A549 (cell line): ENCODE measurements around the gene PEDS1. TPM values are rescaled to one million over a fixed set of nuclear protein-coding genes. Genes with fewer than 3 reads are reported as not detected.
"Not testable (repeated sequence)": the region's sequence is repeated elsewhere in the genome, so short reads cannot be mapped to it uniquely, and the experiment has no call there.

ENCODE experiments used
- ATAC-seq, 2 experiments: fragments of 200-7000 bp in 1 of 2; fragments of >200 bp in 1 of 2; cut with Nextera tagmentation in 1 of 2; cut with Tn5 transposase in 1 of 2; 3 replicates each; pipeline versions ENCODE4 v1.8.0 to v1.9.1; 2018 to 2020; ENCODE audit warnings: mild to moderate bottlenecking in 1 of 2, moderate library complexity in 1 of 2
- CTCF ChIA-PET: fragments of 300-600 bp; sonication (Branson Sonifier 250); formaldehyde crosslinking; extraction: SDS; loops from one replicate; lab custom pipeline; 2021; ENCODE audit warnings: antibody characterized with exemption, inconsistent platforms; lab: Yijun Ruan, JAX
- POLR2A ChIA-PET: fragments of 350-600 bp; formaldehyde crosslinking; extraction: SDS; loops from one replicate; lab custom pipeline; 2021; ENCODE audit warnings: antibody characterized with exemption, inconsistent platforms; lab: Yijun Ruan, JAX
- DNase-seq, 2 experiments: peaks; one replicate each; pipeline versions ENCODE4 v3.0.0 to v3.0.0-alpha.2; 2011 to 2016; ENCODE audit warnings: low read depth in 1 of 2, low spot score in 1 of 2
- FAIRE-seq: peaks from 2 replicates; lab custom pipeline; 2011; peaks lifted over from hg19 to GRCh38; lab: Jason Lieb, UNC
- H3K27ac ChIP-seq, 2 experiments: fragments of >200 bp; sonication (Bioruptor Twin); formaldehyde crosslinking; 3 replicates each; pipeline ENCODE4 v1.5.1; 2016 to 2017
- H3K4me1 ChIP-seq: fragments of >200 bp; sonication (Bioruptor Twin); formaldehyde crosslinking; 3 replicates; pipeline ENCODE4 v1.6.1; 2016
- H3K4me2 ChIP-seq: fragments of >200 bp; sonication (Bioruptor Twin); formaldehyde crosslinking; 3 replicates; pipeline ENCODE4 v1.6.1; 2016
- H3K4me3 ChIP-seq: fragments of >200 bp; sonication (Bioruptor Twin); formaldehyde crosslinking; 3 replicates; pipeline ENCODE4 v1.5.1; 2016
- H3K9me3 ChIP-seq: fragments of >200 bp; sonication (Bioruptor Twin); formaldehyde crosslinking; 3 replicates; pipeline ENCODE4 v1.6.1; 2016
- CEBPB ChIP-seq, 2 experiments: fragments of >200 bp in 1 of 2; sonication (Bioruptor Twin) in 1 of 2; formaldehyde crosslinking in 1 of 2; IDR thresholded peaks; 2 replicates each; pipeline ENCODE4 v1.6.1; 2012 to 2016
- CHD4 ChIP-seq: fragments of 200-600 bp; sonication (generic); IDR thresholded peaks from 2 replicates; pipeline ENCODE4 v1.6.1; 2016; ENCODE audit warnings: antibody characterized with exemption, mild to moderate bottlenecking, borderline replicate concordance
- EHF ChIP-seq: fragments of 250-450 bp; sonication (Bioruptor Pico); IDR thresholded peaks from 2 replicates; pipeline ENCODE4 v1.5.0; 2020; ENCODE audit warnings: mild to moderate bottlenecking
- HDAC2 ChIP-seq: fragments of 200-600 bp; sonication (generic); IDR thresholded peaks from 2 replicates; pipeline ENCODE4 v1.6.1; 2016
- KDM1A ChIP-seq: fragments of 200-600 bp; sonication (generic); IDR thresholded peaks from 2 replicates; pipeline ENCODE4 v1.6.1; 2016; ENCODE audit warnings: low read depth, mild to moderate bottlenecking
- MYC ChIP-seq: IDR thresholded peaks from 2 replicates; pipeline ENCODE4 v1.6.1; 2012; ENCODE audit warnings: mild to moderate bottlenecking, inconsistent platforms, low read length, improper control_type of control experiment, borderline replicate concordance
- RAD21 ChIP-seq, 2 experiments: fragments of >200 bp in 1 of 2; sonication (Bioruptor Twin) in 1 of 2; formaldehyde crosslinking in 1 of 2; IDR thresholded peaks in 1 of 2; conservative IDR thresholded peaks in 1 of 2; 2 replicates in 1 of 2; 3 replicates in 1 of 2; pipeline ENCODE4 v1.6.1; 2012 to 2018; ENCODE audit warnings: inconsistent platforms in 1 of 2
- SREBF2 ChIP-seq: fragments of 450-650 bp; IDR thresholded peaks from 2 replicates; pipeline ENCODE4 v1.6.1; 2014; ENCODE audit warnings: mild to moderate bottlenecking, moderate library complexity
- USF2 ChIP-seq: fragments of 450-650 bp; IDR thresholded peaks from 2 replicates; pipeline ENCODE4 v1.6.1; 2014; ENCODE audit warnings: antibody characterized with exemption
- WGBS: methylation state at CpG from one replicate; pipeline ENCODE4 v1.1.6; 2017; ENCODE audit errors: missing lambda C conversion rate; 5-methylcytosine and 5-hydroxymethylcytosine counted together
- polyA plus RNA-seq, 4 experiments: library from polyadenylated mRNA; depleted of rRNA in 3 of 4; stranded (reverse); fragments of >200 nt; fragmentation: RNase III in 1 of 4; extraction: RNeasy Plus Mini Kit Qiagen cat#74134 plus additional on column Dnase treatment in 1 of 4; gene quantifications; 2 replicates in 3 of 4; 3 replicates in 1 of 4; pipeline ENCODE4 v1.2.3, GENCODE V29; 2011 to 2017
- TF ChIP-seq, protein P1 (sequence below): IDR thresholded peaks from 2 replicates; pipeline ENCODE4 v1.6.1; 2012; ENCODE audit warnings: low read depth, borderline replicate concordance
- TF ChIP-seq, protein P2 (sequence below): fragments of 250-450 bp; sonication (Bioruptor Pico); IDR thresholded peaks from 2 replicates; pipeline ENCODE4 v1.5.0; 2021; ENCODE audit warnings: mild to moderate bottlenecking, moderate library complexity, borderline replicate concordance
- TF ChIP-seq, protein P3 (sequence below): fragments of 200-600 bp; sonication (generic); IDR thresholded peaks from 2 replicates; pipeline ENCODE4 v1.6.1; 2016; ENCODE audit warnings: antibody characterized with exemption, mild to moderate bottlenecking, moderate library complexity

PEDS1 gene
- polyA plus RNA-seq, 2 of the 4 experiments (the other 2 are of a cell fraction), result 24.5 to 25.8 TPM

DNA sequence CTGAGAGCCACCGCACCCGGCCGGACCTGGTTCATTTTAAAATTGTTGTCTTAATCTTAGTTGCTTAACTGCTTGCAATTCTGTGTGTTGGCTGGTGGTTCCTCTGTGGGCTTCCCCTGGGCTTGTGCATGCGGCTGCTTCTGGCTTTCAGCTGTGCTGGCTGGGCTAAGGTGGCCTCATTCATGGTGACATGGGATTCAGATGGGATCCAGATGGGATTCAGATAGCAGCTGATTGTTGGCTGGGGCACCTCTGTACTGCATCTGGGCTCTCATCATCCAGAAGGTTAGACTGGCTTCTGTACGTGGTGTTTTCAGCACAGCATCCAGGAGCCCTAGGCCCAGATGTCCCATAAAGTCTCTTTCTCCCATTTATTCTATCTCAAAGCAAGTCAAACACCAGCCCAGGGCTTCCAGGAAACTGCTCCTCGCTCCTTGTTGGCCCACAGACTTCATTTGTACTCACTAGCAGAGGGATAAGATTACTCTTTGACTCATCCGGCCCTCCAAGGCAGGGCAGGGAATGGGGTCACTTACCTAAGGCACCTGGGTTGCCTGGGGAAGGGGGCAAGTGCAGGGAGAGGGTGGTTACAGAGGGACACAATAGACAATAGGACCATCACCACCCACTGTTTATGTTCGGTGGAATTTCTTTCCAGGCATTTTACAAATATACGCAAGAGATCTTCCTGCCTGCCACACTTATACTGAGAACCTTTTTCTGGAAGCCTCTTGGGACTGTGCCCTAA, 10.2 kb upstream of the PEDS1 start:
- DNase-seq (no peak), FAIRE-seq (no peak), ATAC-seq (no peak)
- Histone ChIP-seq H3K4me1 (peaks cover 40% of the 10 kb centered on the region), H3K27ac (peak overlapping the region; percentile 62 to 92), H3K4me2 (peak overlapping the region; percentile 40), H3K4me3 (no peak overlapping the region), H3K9me3 (no peaks in the 10 kb centered on the region)
- WGBS, result 62% methylated on average over 9 of the region's 9 CpGs
- ChIA-PET POLR2A (interaction anchor here (1.0 kb wide), 1 partner anchor 10 kb away, joined by 5 read pairs; the partner anchor contains the start of gene PEDS1), CTCF (interaction anchor here (1.1 to 2.6 kb wide), 2 partner anchors 11 to 43 kb away, joined by 3 to 11 read pairs; partner anchors contain the start of gene PEDS1)
- TF ChIP-seq CHD4 (no peak), MYC (no peak)

DNA sequence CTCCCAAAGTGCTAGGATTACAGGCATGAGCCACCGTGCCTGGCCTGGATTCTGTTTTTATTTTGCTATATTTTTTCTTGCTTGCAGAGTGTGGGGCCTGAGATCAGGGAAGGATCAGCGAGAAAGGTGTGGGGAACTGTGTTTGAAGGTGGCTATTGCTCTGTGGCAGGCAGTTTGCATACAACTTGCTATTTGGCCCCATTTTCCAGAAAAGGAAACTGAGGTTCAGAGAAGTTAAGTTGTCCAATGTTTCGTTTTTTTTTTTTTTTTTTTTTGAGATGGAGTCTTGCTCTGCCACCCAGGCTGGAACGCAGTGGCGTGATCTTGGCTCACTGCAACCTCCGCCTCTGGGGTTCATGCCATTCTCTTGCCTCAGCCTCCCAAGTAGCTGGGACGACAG, 8.0 kb upstream of the PEDS1 start:
- H3K4me2 ChIP-seq, ATAC-seq, H3K9me3 ChIP-seq, H3K27ac ChIP-seq, H3K4me3 ChIP-seq, FAIRE-seq, DNase-seq, POLR2A ChIA-PET: not testable (repeated sequence)
- CTCF ChIA-PET, result interaction anchor here (1.0 to 7.2 kb wide), 4 partner anchors 8 to 39 kb away, joined by 3 to 46 read pairs (median 10); partner anchors contain the start of gene PEDS1
- WGBS, result 71% methylated on average over 7 of the region's 7 CpGs
- H3K4me1 ChIP-seq, result peaks cover 29% of the 10 kb centered on the region

DNA sequence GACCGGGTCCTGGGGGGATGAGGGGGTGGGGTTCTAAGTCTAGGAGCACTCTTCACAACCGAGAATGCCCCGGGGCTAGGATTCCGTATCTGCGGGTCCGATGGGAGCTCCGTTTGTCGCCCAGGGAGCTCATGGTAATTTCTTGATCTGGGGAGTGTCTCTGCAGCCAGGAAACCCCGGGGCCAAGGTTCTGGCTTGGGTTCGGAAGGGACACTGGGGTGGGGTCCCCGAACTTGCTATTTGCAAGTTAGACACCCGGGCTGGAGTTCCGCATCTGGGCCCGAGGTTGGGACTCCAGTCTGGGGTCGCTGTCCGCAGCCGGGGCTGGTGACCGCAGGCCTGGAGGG, 397 bp downstream of the PEDS1 start:
- Histone ChIP-seq H3K4me2 (peak overlapping the region; percentile 99), H3K27ac (peak overlapping the region; percentile 95 to 99), H3K9me3 (no peaks in the 10 kb centered on the region), H3K4me3 (peak overlapping the region; percentile 100), H3K4me1 (peaks cover 39% of the 10 kb centered on the region)
- ATAC-seq (peak in 1 of 2 experiments; percentile 6; a peak in 1 of 6 replicates), FAIRE-seq (no peak), DNase-seq (no peak)
- WGBS, result 2% methylated on average over 14 of the region's 18 CpGs
- TF ChIP-seq KDM1A (no peak), HDAC2 (no peak), SREBF2 (no peak), RAD21 (conservative IDR thresholded peaks at IDR 0.05 in 1 of 2, IDR thresholded peaks at IDR 0.05 in 1 of 2) (no peak), USF2 (no peak), CEBPB (IDR thresholded peaks at IDR 0.05) (no peak), EHF (CRISPR knock-in tag) (no peak)
- TF ChIP-seq, protein P1, sequence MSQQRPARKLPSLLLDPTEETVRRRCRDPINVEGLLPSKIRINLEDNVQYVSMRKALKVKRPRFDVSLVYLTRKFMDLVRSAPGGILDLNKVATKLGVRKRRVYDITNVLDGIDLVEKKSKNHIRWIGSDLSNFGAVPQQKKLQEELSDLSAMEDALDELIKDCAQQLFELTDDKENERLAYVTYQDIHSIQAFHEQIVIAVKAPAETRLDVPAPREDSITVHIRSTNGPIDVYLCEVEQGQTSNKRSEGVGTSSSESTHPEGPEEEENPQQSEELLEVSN, result no peak
- TF ChIP-seq, protein P2, sequence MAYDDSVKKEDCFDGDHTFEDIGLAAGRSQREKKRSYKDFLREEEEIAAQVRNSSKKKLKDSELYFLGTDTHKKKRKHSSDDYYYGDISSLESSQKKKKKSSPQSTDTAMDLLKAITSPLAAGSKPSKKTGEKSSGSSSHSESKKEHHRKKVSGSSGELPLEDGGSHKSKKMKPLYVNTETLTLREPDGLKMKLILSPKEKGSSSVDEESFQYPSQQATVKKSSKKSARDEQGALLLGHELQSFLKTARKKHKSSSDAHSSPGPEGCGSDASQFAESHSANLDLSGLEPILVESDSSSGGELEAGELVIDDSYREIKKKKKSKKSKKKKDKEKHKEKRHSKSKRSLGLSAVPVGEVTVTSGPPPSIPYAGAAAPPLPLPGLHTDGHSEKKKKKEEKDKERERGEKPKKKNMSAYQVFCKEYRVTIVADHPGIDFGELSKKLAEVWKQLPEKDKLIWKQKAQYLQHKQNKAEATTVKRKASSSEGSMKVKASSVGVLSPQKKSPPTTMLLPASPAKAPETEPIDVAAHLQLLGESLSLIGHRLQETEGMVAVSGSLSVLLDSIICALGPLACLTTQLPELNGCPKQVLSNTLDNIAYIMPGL (CRISPR knock-in tag), result no peak
- TF ChIP-seq, protein P3, sequence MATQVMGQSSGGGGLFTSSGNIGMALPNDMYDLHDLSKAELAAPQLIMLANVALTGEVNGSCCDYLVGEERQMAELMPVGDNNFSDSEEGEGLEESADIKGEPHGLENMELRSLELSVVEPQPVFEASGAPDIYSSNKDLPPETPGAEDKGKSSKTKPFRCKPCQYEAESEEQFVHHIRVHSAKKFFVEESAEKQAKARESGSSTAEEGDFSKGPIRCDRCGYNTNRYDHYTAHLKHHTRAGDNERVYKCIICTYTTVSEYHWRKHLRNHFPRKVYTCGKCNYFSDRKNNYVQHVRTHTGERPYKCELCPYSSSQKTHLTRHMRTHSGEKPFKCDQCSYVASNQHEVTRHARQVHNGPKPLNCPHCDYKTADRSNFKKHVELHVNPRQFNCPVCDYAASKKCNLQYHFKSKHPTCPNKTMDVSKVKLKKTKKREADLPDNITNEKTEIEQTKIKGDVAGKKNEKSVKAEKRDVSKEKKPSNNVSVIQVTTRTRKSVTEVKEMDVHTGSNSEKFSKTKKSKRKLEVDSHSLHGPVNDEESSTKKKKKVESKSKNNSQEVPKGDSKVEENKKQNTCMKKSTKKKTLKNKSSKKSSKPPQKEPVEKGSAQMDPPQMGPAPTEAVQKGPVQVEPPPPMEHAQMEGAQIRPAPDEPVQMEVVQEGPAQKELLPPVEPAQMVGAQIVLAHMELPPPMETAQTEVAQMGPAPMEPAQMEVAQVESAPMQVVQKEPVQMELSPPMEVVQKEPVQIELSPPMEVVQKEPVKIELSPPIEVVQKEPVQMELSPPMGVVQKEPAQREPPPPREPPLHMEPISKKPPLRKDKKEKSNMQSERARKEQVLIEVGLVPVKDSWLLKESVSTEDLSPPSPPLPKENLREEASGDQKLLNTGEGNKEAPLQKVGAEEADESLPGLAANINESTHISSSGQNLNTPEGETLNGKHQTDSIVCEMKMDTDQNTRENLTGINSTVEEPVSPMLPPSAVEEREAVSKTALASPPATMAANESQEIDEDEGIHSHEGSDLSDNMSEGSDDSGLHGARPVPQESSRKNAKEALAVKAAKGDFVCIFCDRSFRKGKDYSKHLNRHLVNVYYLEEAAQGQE, result no peak
- ChIA-PET POLR2A (interaction anchor here (0.6 to 3.0 kb wide), 10 partner anchors 8 to 37 kb away, joined by 3 to 48 read pairs (median 4); no protein-coding TSS in a partner anchor), CTCF (interaction anchor here (0.5 to 9.3 kb wide), 14 partner anchors 9 to 350 kb away, joined by 3 to 161 read pairs (median 6); no protein-coding TSS in a partner anchor)
